Tibial nerve (tissue), 4 donors: ENCODE measurements around the gene EXOC4. TPM values are rescaled to one million over a fixed set of nuclear protein-coding genes. Genes with fewer than 3 reads are reported as not detected.

Experiments
- DNase-seq, 2 donors: peaks; one replicate each; pipeline ENCODE4 v3.0.0-alpha.2; 2019; ENCODE audit warnings: low spot score in 2 of 2
- H3K27ac ChIP-seq, 4 donors: fragments of 200-600 bp; sonication (generic) in 3 of 4; one replicate each; pipeline ENCODE4 v1.5.1; 2017 to 2019; ENCODE audit warnings: mild to moderate bottlenecking in 1 of 4
- H3K27me3 ChIP-seq, 2 donors: fragments of 200-600 bp; sonication (generic) in 1 of 2; one replicate each; pipeline versions ENCODE4 v1.5.1 to v1.6.0; 2017 to 2019
- H3K36me3 ChIP-seq, 3 donors: fragments of 200-600 bp; sonication (generic); one replicate each; pipeline ENCODE4 v1.5.1; 2018 to 2019
- H3K4me1 ChIP-seq, 4 donors: fragments of 200-600 bp; sonication (generic) in 3 of 4; one replicate each; pipeline ENCODE4 v1.5.1; 2017 to 2019
- H3K4me3 ChIP-seq, 4 donors: fragments of 200-600 bp; sonication (generic) in 3 of 4; one replicate each; pipeline ENCODE4 v1.5.1; 2017 to 2019; ENCODE audit warnings: mild to moderate bottlenecking in 1 of 4, moderate library complexity in 1 of 4
- H3K9me3 ChIP-seq, 4 donors: fragments of 200-600 bp; sonication (generic) in 3 of 4; one replicate each; pipeline ENCODE4 v1.5.1; 2017 to 2019
- EP300 ChIP-seq, 2 donors: sonication (generic); formaldehyde crosslinking; IDR thresholded peaks; one replicate each; pipeline ENCODE4 v1.6.1; 2017; ENCODE audit warnings: antibody characterized with exemption in 2 of 2, mild to moderate bottlenecking in 1 of 2
- POLR2A ChIP-seq, 2 donors: fragments of 450-650 bp; IDR thresholded peaks; one replicate each; pipeline ENCODE4 v1.6.1; 2017; ENCODE audit warnings: antibody characterized with exemption in 2 of 2, mild to moderate bottlenecking in 2 of 2, moderate library complexity in 2 of 2
- WGBS, 2 donors: methylation state at CpG; one replicate each; pipeline ENCODE4 v1.1.5; 2018; 5-methylcytosine and 5-hydroxymethylcytosine counted together
- total RNA-seq, 4 donors: library from RNA; depleted of rRNA; stranded (reverse); fragments of >200 nt; gene quantifications; one replicate each; pipeline ENCODE4 v1.1.0, GENCODE V29; 2016
- TF ChIP-seq, protein P1 (sequence below), 5 experiments: fragments of 200-600 bp in 3 of 5; fragments of 450-650 bp in 2 of 5; sonication (generic) in 3 of 5; IDR thresholded peaks; one replicate each; pipeline ENCODE4 v1.5.1; 2016 to 2019; ENCODE audit warnings: antibody characterized with exemption in 5 of 5, mild to moderate bottlenecking in 3 of 5, moderate library complexity in 2 of 5

EXOC4 gene
- total RNA-seq, 4 donors from 2014 or later = 70.0 to 104 (median 85.8) TPM

DNA sequence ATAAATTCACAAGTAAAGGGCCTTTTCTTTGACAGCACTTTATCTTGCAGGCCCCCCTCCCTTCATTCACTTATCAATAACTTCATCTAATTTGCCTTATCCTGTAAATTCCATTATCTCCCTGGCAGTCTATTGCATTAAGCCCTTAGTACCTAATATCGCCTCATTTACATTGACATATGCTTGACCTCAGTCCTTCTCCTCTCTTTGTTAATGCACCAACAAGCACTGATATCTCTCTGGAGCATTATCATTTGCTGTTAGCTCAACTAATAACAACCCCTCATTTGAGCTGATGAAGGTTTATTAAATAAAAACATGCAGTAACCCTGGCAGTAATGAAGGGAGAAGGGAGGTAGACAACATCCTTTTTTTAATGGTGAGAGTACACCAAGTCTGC, 46.8 kb downstream of the EXOC4 start:
- H3K27me3 ChIP-seq = no peaks in the 10 kb centered on the region
- H3K4me3 ChIP-seq = no peak overlapping the region
- no peak for TF ChIP-seq EP300 (IDR thresholded peaks at IDR 0.05)
- TF ChIP-seq, protein P1, sequence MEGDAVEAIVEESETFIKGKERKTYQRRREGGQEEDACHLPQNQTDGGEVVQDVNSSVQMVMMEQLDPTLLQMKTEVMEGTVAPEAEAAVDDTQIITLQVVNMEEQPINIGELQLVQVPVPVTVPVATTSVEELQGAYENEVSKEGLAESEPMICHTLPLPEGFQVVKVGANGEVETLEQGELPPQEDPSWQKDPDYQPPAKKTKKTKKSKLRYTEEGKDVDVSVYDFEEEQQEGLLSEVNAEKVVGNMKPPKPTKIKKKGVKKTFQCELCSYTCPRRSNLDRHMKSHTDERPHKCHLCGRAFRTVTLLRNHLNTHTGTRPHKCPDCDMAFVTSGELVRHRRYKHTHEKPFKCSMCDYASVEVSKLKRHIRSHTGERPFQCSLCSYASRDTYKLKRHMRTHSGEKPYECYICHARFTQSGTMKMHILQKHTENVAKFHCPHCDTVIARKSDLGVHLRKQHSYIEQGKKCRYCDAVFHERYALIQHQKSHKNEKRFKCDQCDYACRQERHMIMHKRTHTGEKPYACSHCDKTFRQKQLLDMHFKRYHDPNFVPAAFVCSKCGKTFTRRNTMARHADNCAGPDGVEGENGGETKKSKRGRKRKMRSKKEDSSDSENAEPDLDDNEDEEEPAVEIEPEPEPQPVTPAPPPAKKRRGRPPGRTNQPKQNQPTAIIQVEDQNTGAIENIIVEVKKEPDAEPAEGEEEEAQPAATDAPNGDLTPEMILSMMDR (IDR thresholded peaks at IDR 0.05) = no peak
- no peak for TF ChIP-seq POLR2A (IDR thresholded peaks at IDR 0.05)
- no peak for DNase-seq
- H3K36me3 ChIP-seq = no peaks in the 10 kb centered on the region
- no peak overlapping the region for H3K27ac ChIP-seq
- no peaks in the 10 kb centered on the region for H3K9me3 ChIP-seq
- 98 to 100% methylated on average over 1 of the region's 1 CpG for WGBS, 2 donors
- H3K4me1 ChIP-seq = peaks cover 0 to 16% (median 0%) of the 10 kb centered on the region in 4 donors

DNA sequence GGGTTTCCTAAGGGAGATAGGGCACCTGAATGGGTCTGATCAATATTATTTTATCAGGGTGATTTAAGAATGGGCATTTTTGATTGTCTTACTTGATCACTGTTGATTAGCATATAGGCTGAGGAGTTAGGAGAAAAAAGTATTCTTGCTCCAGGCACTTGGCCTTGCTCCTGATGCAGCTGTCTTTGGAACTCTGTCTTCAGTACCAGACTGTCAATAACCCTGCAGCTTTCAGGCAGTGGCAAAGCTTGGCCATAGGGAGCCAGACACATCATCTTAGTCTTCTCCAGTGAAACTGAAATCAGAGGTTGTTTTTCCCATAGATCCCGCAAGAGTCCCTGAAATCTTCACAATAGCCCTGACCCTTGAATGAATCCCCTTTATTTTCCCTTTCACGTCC, 47.2 kb downstream of the EXOC4 start:
- DNase-seq = no peak
- TF ChIP-seq EP300 (IDR thresholded peaks at IDR 0.05) (no peak), POLR2A (IDR thresholded peaks at IDR 0.05) (no peak)
- TF ChIP-seq, protein P1 (IDR thresholded peaks at IDR 0.05) = no peak
- Histone ChIP-seq H3K4me1 (peaks cover 0 to 16% (median 0%) of the 10 kb centered on the region in 4 donors), H3K9me3 (no peaks in the 10 kb centered on the region), H3K4me3 (no peak overlapping the region), H3K36me3 (peaks cover 0 to 2% (median 0%) of the 10 kb centered on the region in 3 donors), H3K27me3 (no peaks in the 10 kb centered on the region), H3K27ac (no peak overlapping the region)
- 94 to 95% methylated on average over 2 of the region's 2 CpGs for WGBS, 2 donors

DNA sequence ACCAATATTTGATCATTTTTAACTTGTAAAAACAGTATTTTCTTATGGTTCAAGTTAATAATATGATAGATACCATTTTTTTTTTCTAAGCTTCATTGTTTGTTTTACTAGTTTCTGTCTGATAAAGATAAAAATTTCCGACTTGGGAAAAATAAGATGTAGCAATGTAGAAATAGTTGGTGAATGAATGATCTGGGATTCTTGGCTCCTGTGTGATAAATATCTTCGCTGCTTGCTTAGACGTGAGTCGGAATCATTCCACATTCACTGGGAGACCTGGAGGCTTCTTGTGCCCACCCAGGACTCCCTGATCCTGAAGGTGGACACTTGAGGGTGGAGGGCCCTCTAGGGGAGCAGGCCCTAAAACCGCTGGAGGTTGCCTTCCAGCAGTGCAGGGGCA, 47.9 kb downstream of the EXOC4 start:
- TF ChIP-seq EP300 (IDR thresholded peaks at IDR 0.05) = no peak
- no peak for TF ChIP-seq POLR2A (IDR thresholded peaks at IDR 0.05)
- TF ChIP-seq, protein P1 (IDR thresholded peaks at IDR 0.05) = no peak
- Histone ChIP-seq H3K9me3 (no peaks in the 10 kb centered on the region), H3K4me3 (no peak overlapping the region), H3K27ac (no peak overlapping the region), H3K4me1 (peaks cover 0 to 16% (median 0%) of the 10 kb centered on the region in 4 donors), H3K27me3 (no peaks in the 10 kb centered on the region), H3K36me3 (peaks cover 0 to 10% (median 0%) of the 10 kb centered on the region in 3 donors)
- DNase-seq = no peak
- 60 to 75% methylated on average over 5 of the region's 5 CpGs for WGBS, 2 donors

DNA sequence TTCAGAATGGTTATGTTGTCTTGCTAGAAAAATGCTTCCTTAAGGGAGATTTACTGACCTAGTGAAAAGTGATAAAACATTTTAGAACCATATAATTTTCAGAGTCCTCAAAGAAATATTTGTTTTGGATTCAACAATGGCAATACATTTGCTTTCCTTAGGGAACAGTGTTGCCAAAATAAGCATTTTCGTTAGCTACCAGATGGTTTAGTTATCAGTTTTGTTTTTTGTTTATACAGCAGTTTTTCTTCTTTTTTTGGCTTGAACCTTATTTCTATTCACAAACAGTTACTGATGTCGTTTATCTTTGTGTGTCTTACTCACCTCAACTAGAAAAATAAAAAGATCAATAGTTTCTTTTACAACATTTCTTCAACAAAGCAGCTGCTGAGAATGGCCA, 48.6 kb downstream of the EXOC4 start:
- Histone ChIP-seq H3K36me3 (peaks cover 0 to 16% (median 0%) of the 10 kb centered on the region in 3 donors), H3K4me1 (peaks cover 0 to 16% (median 0%) of the 10 kb centered on the region in 4 donors), H3K4me3 (no peak overlapping the region), H3K27me3 (no peaks in the 10 kb centered on the region), H3K9me3 (no peaks in the 10 kb centered on the region), H3K27ac (no peak overlapping the region)
- no peak for DNase-seq
- TF ChIP-seq POLR2A (IDR thresholded peaks at IDR 0.05) (no peak), EP300 (IDR thresholded peaks at IDR 0.05) (no peak)
- TF ChIP-seq, protein P1 (IDR thresholded peaks at IDR 0.05) = no peak
- 28 to 42% methylated on average over 2 of the region's 2 CpGs for WGBS, 2 donors

GRCh38 chr7:133303372-133303771, 50.5 kb downstream of the EXOC4 start:
- no peak for DNase-seq
- Histone ChIP-seq H3K9me3 (no peaks in the 10 kb centered on the region), H3K4me3 (no peak overlapping the region), H3K4me1 (peaks cover 0 to 16% (median 0%) of the 10 kb centered on the region in 4 donors), H3K27me3 (no peaks in the 10 kb centered on the region), H3K27ac (no peak overlapping the region), H3K36me3 (peaks cover 0 to 35% (median 8%) of the 10 kb centered on the region in 3 donors)
- no peak for TF ChIP-seq POLR2A (IDR thresholded peaks at IDR 0.05)
- TF ChIP-seq, protein P1 (IDR thresholded peaks at IDR 0.05) = no peak
- no peak for TF ChIP-seq EP300 (IDR thresholded peaks at IDR 0.05)
- 93 to 100% methylated on average over 1 of the region's 1 CpG for WGBS, 2 donors
